ENCODE measurements around the gene RFX7. TPM values are rescaled to one million over a fixed set of nuclear protein-coding genes. Genes with fewer than 3 reads are reported as not detected.

The RFX7 gene
- total RNA-seq, 4 donors from 2014 or later: 11.1 to 15.1 (median 12.7) TPM

GRCh38 chr15:56077081-56077480, 166.6 kb downstream of the RFX7 start:
- DNase-seq (ENCODE audit: low spot score in 2 of 2): no peak
- TF ChIP-seq POLR2A (IDR thresholded peaks at IDR 0.05): no peak
- TF ChIP-seq CTCF (IDR thresholded peaks at IDR 0.05): no peak
- H3K4me3 ChIP-seq (ENCODE audit: low read depth, poor library complexity, severe bottlenecking): no peak overlapping the region
- WGBS, 2 donors: 79 to 80% methylated on average over 5 of the region's 5 CpGs
- intact Hi-C loops (cut with DNase I; ENCODE audit: low total_unique reads): no loop called here

- 67 to 85% methylated on average over 2 of the region's 2 CpGs for WGBS, 2 donors
- no peak for DNase-seq (ENCODE audit: low spot score in 2 of 2)
- no peak overlapping the region for H3K4me3 ChIP-seq (ENCODE audit: low read depth, poor library complexity, severe bottlenecking)
- TF ChIP-seq POLR2A (IDR thresholded peaks at IDR 0.05) (no peak), CTCF (IDR thresholded peaks at IDR 0.05) (no peak)
- intact Hi-C loops (cut with DNase I; ENCODE audit: low total_unique reads): no loop called here
Observed at GRCh38 chr15:56076640-56077039, 167.0 kb downstream of the RFX7 start.

- 47 to 54% methylated on average over 5 of the region's 5 CpGs for WGBS, 2 donors
Observed at GRCh38 chr15:56074481-56075265, 169.0 kb downstream of the RFX7 start.

GRCh38 chr15:56064152-56064551, 179.5 kb downstream of the RFX7 start:
- no peak overlapping the region for H3K4me3 ChIP-seq (ENCODE audit: low read depth, poor library complexity, severe bottlenecking)
- intact Hi-C loops (cut with DNase I; ENCODE audit: low total_unique reads): no loop called here
- DNase-seq (ENCODE audit: low spot score in 2 of 2): no peak
- WGBS, 2 donors: 87 to 93% methylated on average over 3 of the region's 3 CpGs
- TF ChIP-seq POLR2A (IDR thresholded peaks at IDR 0.05): no peak
- TF ChIP-seq CTCF (IDR thresholded peaks at IDR 0.05): no peak

More at GRCh38 chr15:56074481-56075265, 169.0 kb downstream of the RFX7 start:
- TF ChIP-seq POLR2A (IDR thresholded peaks at IDR 0.05): no peak
- no peak for TF ChIP-seq CTCF (IDR thresholded peaks at IDR 0.05)
- no peak overlapping the region for H3K4me3 ChIP-seq (ENCODE audit: low read depth, poor library complexity, severe bottlenecking)
- intact Hi-C loops (cut with DNase I; ENCODE audit: low total_unique reads): no loop called here
- DNase-seq (ENCODE audit: low spot score in 2 of 2): no peak

- no peak for DNase-seq (ENCODE audit: low spot score in 2 of 2)
- H3K4me3 ChIP-seq (ENCODE audit: low read depth, poor library complexity, severe bottlenecking): no peak overlapping the region
- TF ChIP-seq POLR2A (IDR thresholded peaks at IDR 0.05) (no peak), CTCF (IDR thresholded peaks at IDR 0.05) (no peak)
- 51 to 68% methylated on average over 2 of the region's 2 CpGs for WGBS, 2 donors
- intact Hi-C loops (cut with DNase I; ENCODE audit: low total_unique reads): no loop called here
Observed at GRCh38 chr15:56059716-56060115, 184.0 kb downstream of the RFX7 start.

- DNase-seq (ENCODE audit: low spot score in 2 of 2): no peak
- WGBS, 2 donors: 50 to 62% methylated on average over 2 of the region's 2 CpGs
- TF ChIP-seq POLR2A (IDR thresholded peaks at IDR 0.05): no peak
- no peak for TF ChIP-seq CTCF (IDR thresholded peaks at IDR 0.05)
- no peak overlapping the region for H3K4me3 ChIP-seq (ENCODE audit: low read depth, poor library complexity, severe bottlenecking)
- intact Hi-C loops (cut with DNase I; ENCODE audit: low total_unique reads): no loop called here
Observed at GRCh38 chr15:56058986-56059385, 184.7 kb downstream of the RFX7 start.
